TTC549 (cell line): Measurements from ENCODE around the gene RNASE1.
"Not testable (repeated sequence)": the region's sequence is repeated elsewhere in the genome, so short reads cannot be mapped to it uniquely, and the experiment has no call there.

ENCODE experiments used
- FAIRE-seq: peaks from 2 replicates; lab custom pipeline; 2012; peaks lifted over from hg19 to GRCh38; lab: Jason Lieb, UNC

Gene RNASE1

GRCh38 chr14:20769421-20769820 lies 33.2 kb downstream of the RNASE1 start:
- FAIRE-seq, result no peak

- no peak for FAIRE-seq
Observed at GRCh38 chr14:20768593-20768892, 34.1 kb downstream of the RNASE1 start.

- FAIRE-seq, result no peak
Observed at GRCh38 chr14:20760950-20761349, 41.7 kb downstream of the RNASE1 start.

GRCh38 chr14:20759465-20759864 lies 43.2 kb downstream of the RNASE1 start:
- not testable (repeated sequence) for FAIRE-seq

GRCh38 chr14:20757965-20758364 lies 44.7 kb downstream of the RNASE1 start:
- no peak for FAIRE-seq

GRCh38 chr14:20755037-20755436 lies 47.6 kb downstream of the RNASE1 start:
- FAIRE-seq, result no peak

- FAIRE-seq, result no peak
Observed at GRCh38 chr14:20754308-20754707, 48.3 kb downstream of the RNASE1 start.

- FAIRE-seq, result no peak
Observed at GRCh38 chr14:20751963-20752562, 50.6 kb downstream of the RNASE1 start.
